GM12878 (cell line): ENCODE data around the gene DAB2IP. TPM values are rescaled to one million over a fixed set of nuclear protein-coding genes. Genes with fewer than 3 reads are reported as not detected.

Experiments used
- ATAC-seq: fragments of 200-7000 bp; cut with Tn5 transposase; 3 replicates; pipeline ENCODE4 v1.9.1; 2020; ENCODE audit warnings: mild to moderate bottlenecking, moderate library complexity
- BruUV-seq: library from RNA; stranded (reverse); fragments of 400-500 nt; replicated peaks from 2 replicates; lab custom pipeline; 2021; lab: Mats Ljungman, UMichigan
- CTCF ChIA-PET: fragments of 300-600 bp; sonication (Branson Sonifier 250); formaldehyde crosslinking; extraction: SDS; loops from one replicate; lab custom pipeline; 2021; ENCODE audit warnings: inconsistent platforms; lab: Yijun Ruan, JAX
- POLR2A ChIA-PET: fragments of 350-600 bp; formaldehyde crosslinking; extraction: SDS; loops from one replicate; lab custom pipeline; 2021; ENCODE audit warnings: inconsistent platforms; lab: Charles Lee
- RAD21 ChIA-PET: fragments of 300-600 bp; sonication (Branson Sonifier 250); formaldehyde crosslinking; loops from one replicate; lab custom pipeline; 2023; ENCODE audit warnings: antibody characterized with exemption; ENCODE audit not compliant: unreplicated experiment; lab: Charles Lee
- SMC1A ChIA-PET: fragments of 300-600 bp; sonication (Branson Sonifier 250); formaldehyde crosslinking; loops from one replicate; lab custom pipeline; 2023; ENCODE audit not compliant: unreplicated experiment, uncharacterized antibody; lab: Charles Lee
- DNase-seq: peaks from one replicate; pipeline ENCODE4 v3.0.0-alpha.2; 2011; ENCODE audit warnings: low read depth, low spot score
- FAIRE-seq: peaks from 3 replicates; lab custom pipeline; 2011; peaks lifted over from hg19 to GRCh38; lab: Jason Lieb, UNC
- H2AFZ ChIP-seq: 2 replicates; pipeline ENCODE4 v1.6.0; 2011; ENCODE audit warnings: low read depth, low read length, control low read depth; ENCODE audit not compliant: control insufficient read depth
- H3K27ac ChIP-seq: 2 replicates; pipeline ENCODE4 v1.5.1; 2011; ENCODE audit warnings: control low read depth; ENCODE audit not compliant: control insufficient read depth, insufficient read depth
- H3K27me3 ChIP-seq, 2 experiments: replicated peaks in 1 of 2; 2 replicates each; pipeline versions ENCODE4 v1.6.0 to v1.6.1; 2011; ENCODE audit warnings: low read length in 1 of 2; ENCODE audit not compliant: control insufficient read depth in 2 of 2, insufficient read depth in 2 of 2
- H3K36me3 ChIP-seq, 2 experiments: 2 replicates each; pipeline ENCODE4 v1.5.1; 2011; ENCODE audit warnings: low read length in 1 of 2; ENCODE audit not compliant: control insufficient read depth in 2 of 2, insufficient read depth in 2 of 2
- H3K4me1 ChIP-seq: 2 replicates; pipeline ENCODE4 v1.6.1; 2011; ENCODE audit warnings: mild to moderate bottlenecking, low read length, moderate library complexity, mixed read lengths; ENCODE audit not compliant: control insufficient read depth, insufficient read depth
- H3K4me2 ChIP-seq: 2 replicates; pipeline ENCODE4 v1.6.0; 2011; ENCODE audit warnings: control low read depth; ENCODE audit not compliant: control insufficient read depth, insufficient read depth
- H3K4me3 ChIP-seq: fragments of 200-600 bp; sonication (generic); 2 replicates; pipeline ENCODE4 v1.5.1; 2016
- H3K79me2 ChIP-seq: 2 replicates; pipeline ENCODE4 v1.6.0; 2011; ENCODE audit warnings: low read length; ENCODE audit not compliant: control insufficient read depth, insufficient read depth
- H3K9ac ChIP-seq: 2 replicates; pipeline ENCODE4 v1.8.0; 2011; ENCODE audit warnings: low read length, control low read depth, mixed read lengths; ENCODE audit not compliant: control insufficient read depth, insufficient read depth
- H3K9me3 ChIP-seq: replicated peaks from 3 replicates; pipeline ENCODE4 v1.5.1; 2011; ENCODE audit warnings: mild to moderate bottlenecking, low read length; ENCODE audit not compliant: control insufficient read depth, insufficient read depth
- H4K20me1 ChIP-seq: 2 replicates; pipeline ENCODE4 v1.6.0; 2011; ENCODE audit not compliant: control insufficient read depth, insufficient read depth
- ASH2L ChIP-seq: fragments of 300-600, 200-600 bp; sonication (generic); IDR thresholded peaks from 2 replicates; pipeline ENCODE4 v1.6.1; 2017; ENCODE audit warnings: low read depth, mild to moderate bottlenecking, borderline replicate concordance
- BACH1 ChIP-seq: fragments of 450-650 bp; IDR thresholded peaks from 2 replicates; pipeline ENCODE4 v1.6.1; 2017; ENCODE audit warnings: mild to moderate bottlenecking, borderline replicate concordance
- CREB1 ChIP-seq: IDR thresholded peaks from 2 replicates; pipeline ENCODE4 v1.6.1; 2012; ENCODE audit warnings: low read depth, mild to moderate bottlenecking, inconsistent platforms
- ESRRA ChIP-seq: IDR thresholded peaks from 2 replicates; pipeline ENCODE4 v1.6.1; 2012; ENCODE audit warnings: mild to moderate bottlenecking, low read length, improper control_type of control experiment
- JUNB ChIP-seq: IDR thresholded peaks from 2 replicates; pipeline ENCODE4 v1.6.1; 2016; ENCODE audit warnings: antibody characterized with exemption, mild to moderate bottlenecking
- KLF5 ChIP-seq: fragments of 450-650 bp; IDR thresholded peaks from 2 replicates; pipeline ENCODE4 v1.6.1; 2014; ENCODE audit warnings: mild to moderate bottlenecking; ENCODE audit not compliant: partially characterized antibody
- POLR2AphosphoS5 ChIP-seq: IDR thresholded peaks from 2 replicates; pipeline ENCODE4 v1.6.1; 2011; ENCODE audit warnings: mild to moderate bottlenecking, low read length, inconsistent platforms
- SIX5 ChIP-seq: IDR thresholded peaks from 2 replicates; pipeline ENCODE4 v1.6.1; 2011; ENCODE audit warnings: mild to moderate bottlenecking, low read depth, low read length, moderate library complexity; ENCODE audit not compliant: severe bottlenecking
- SP1 ChIP-seq: IDR thresholded peaks from one replicate; pipeline ENCODE4 v1.6.1; 2011; ENCODE audit warnings: low read depth, low read length
- TAF1 ChIP-seq: IDR thresholded peaks from 2 replicates; pipeline ENCODE4 v1.6.1; 2011; ENCODE audit warnings: mild to moderate bottlenecking, low read depth, low read length, borderline replicate concordance
- TBL1XR1 ChIP-seq: IDR thresholded peaks from 2 replicates; pipeline ENCODE4 v1.6.1; 2012; ENCODE audit warnings: low read depth, low read length, improper control_type of control experiment
- ZBED1 ChIP-seq: IDR thresholded peaks from 2 replicates; pipeline ENCODE4 v1.6.1; 2016; ENCODE audit warnings: borderline replicate concordance
- WGBS: methylation state at CpG from one replicate; pipeline ENCODE4 v1.1.6; 2016; ENCODE audit warnings: low lambda C conversion rate; ENCODE audit not compliant: insufficient replicate concordance, insufficient coverage; ENCODE audit errors: missing lambda C conversion rate; 5-methylcytosine and 5-hydroxymethylcytosine counted together
- in situ Hi-C: fragments of 300-500 bp; cut with MboI; formaldehyde crosslinking; loops from 9 replicates; pipeline ENCODE4 v1.14.3; 2018; ENCODE audit warnings: mixed read lengths
- intact Hi-C: fragments of 100-400 bp; cut with micrococcal nuclease; formaldehyde crosslinking; loops from one replicate; pipeline ENCODE4 v1.14.2; 2022; ENCODE audit not compliant: unreplicated experiment
- polyA plus RNA-seq, 11 experiments: library from polyadenylated mRNA; depleted of rRNA in 4 of 11; unstranded in 6 of 11; stranded (reverse) in 5 of 11; fragments of >200 nt; fragmentation: Nextera tagmentation in 4 of 11; fragmentation: Illumina TruSeq in 1 of 11; extraction: Ambion mirVana in 4 of 11; extraction: Trizol in 1 of 11; gene quantifications; 1 replicate in 1 of 11; 2 replicates in 10 of 11; pipeline versions ENCODE4 v1.2.1 to v1.2.3, GENCODE V29; 2011 to 2016; ENCODE audit warnings: inconsistent platforms in 2 of 11, missing spikeins in 2 of 11, low read depth in 1 of 11
- total RNA-seq, 4 experiments: library from RNA; depleted of rRNA in 3 of 4; stranded (reverse); fragments of >200 nt in 3 of 4; fragmentation: Illumina TruSeq in 1 of 4; extraction: Trizol in 1 of 4; gene quantifications; 2 replicates each; pipeline versions ENCODE4 v1.2.1 to v1.2.3, GENCODE V29; 2013 to 2021
- TF ChIP-seq, protein P1 (sequence below): IDR thresholded peaks from 2 replicates; pipeline ENCODE4 v1.6.1; 2012; ENCODE audit warnings: low read depth, low read length, improper control_type of control experiment
- TF ChIP-seq, protein P2 (sequence below): fragments of 450-650 bp; IDR thresholded peaks from 2 replicates; pipeline ENCODE4 v1.6.1; 2017; ENCODE audit warnings: mild to moderate bottlenecking
- TF ChIP-seq, protein P3 (sequence below): fragments of 450-650 bp; conservative IDR thresholded peaks from 2 replicates; pipeline ENCODE4 v1.6.1; 2017; ENCODE audit warnings: mild to moderate bottlenecking, moderate library complexity
- TF ChIP-seq, protein P4 (sequence below): fragments of 450-650 bp; IDR thresholded peaks from 2 replicates; pipeline ENCODE4 v1.6.1; 2017; ENCODE audit warnings: mild to moderate bottlenecking, moderate library complexity

The DAB2IP gene
- total and polyA plus RNA-seq, 10 of the 15 experiments (the other 5 are each of a cell fraction or from before 2014, with no cell fraction given) = 0.03 to 0.38 (median 0.14) TPM; not detected in 6

GRCh38 chr9:121622387-121623203 lies 28.8 kb upstream of the DAB2IP start:
- H3K9ac ChIP-seq = no peak overlapping the region
- no peak overlapping the region for H3K4me2 ChIP-seq
- ChIA-PET SMC1A (no interaction called here), RAD21 (interaction anchor here (0.5 kb wide), 1 partner anchor 380 kb away, joined by 3 read pairs; no protein-coding TSS in a partner anchor), POLR2A (no interaction called here), CTCF (no interaction called here)
- no peaks in the 10 kb centered on the region; the same call in 1 of the 2 replicates for H3K4me1 ChIP-seq
- no peaks in the 10 kb centered on the region for H4K20me1 ChIP-seq
- no TSS peak for BruUV-seq
- H3K79me2 ChIP-seq = no peaks in the 10 kb centered on the region
- no peak overlapping the region for H3K27ac ChIP-seq
- FAIRE-seq (no peak), ATAC-seq (no peak), DNase-seq (no peak)
- WGBS = 34% methylated on average over 14 of the region's 14 CpGs
- H3K36me3 ChIP-seq = no peaks in the 10 kb centered on the region
- no peaks in the 10 kb centered on the region for H3K9me3 ChIP-seq
- no peak overlapping the region for H3K4me3 ChIP-seq
- in situ Hi-C loops = no loop called here
- intact Hi-C loops = no loop called here
- no peak overlapping the region for H2AFZ ChIP-seq
- H3K27me3 ChIP-seq = peaks cover 0 to 1% of the 10 kb centered on the region in 2 experiments; a peak in 1 of 4 replicates
- TF ChIP-seq CREB1 (no peak), ZBED1 (no peak), SIX5 (no peak), SP1 (no peak), TAF1 (no peak), BACH1 (no peak), POLR2AphosphoS5 (no peak), KLF5 (no peak), ESRRA (no peak), ASH2L (no peak), JUNB (no peak), TBL1XR1 (no peak)
- TF ChIP-seq, protein P1, sequence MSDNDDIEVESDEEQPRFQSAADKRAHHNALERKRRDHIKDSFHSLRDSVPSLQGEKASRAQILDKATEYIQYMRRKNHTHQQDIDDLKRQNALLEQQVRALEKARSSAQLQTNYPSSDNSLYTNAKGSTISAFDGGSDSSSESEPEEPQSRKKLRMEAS = no peak
- TF ChIP-seq, protein P2, sequence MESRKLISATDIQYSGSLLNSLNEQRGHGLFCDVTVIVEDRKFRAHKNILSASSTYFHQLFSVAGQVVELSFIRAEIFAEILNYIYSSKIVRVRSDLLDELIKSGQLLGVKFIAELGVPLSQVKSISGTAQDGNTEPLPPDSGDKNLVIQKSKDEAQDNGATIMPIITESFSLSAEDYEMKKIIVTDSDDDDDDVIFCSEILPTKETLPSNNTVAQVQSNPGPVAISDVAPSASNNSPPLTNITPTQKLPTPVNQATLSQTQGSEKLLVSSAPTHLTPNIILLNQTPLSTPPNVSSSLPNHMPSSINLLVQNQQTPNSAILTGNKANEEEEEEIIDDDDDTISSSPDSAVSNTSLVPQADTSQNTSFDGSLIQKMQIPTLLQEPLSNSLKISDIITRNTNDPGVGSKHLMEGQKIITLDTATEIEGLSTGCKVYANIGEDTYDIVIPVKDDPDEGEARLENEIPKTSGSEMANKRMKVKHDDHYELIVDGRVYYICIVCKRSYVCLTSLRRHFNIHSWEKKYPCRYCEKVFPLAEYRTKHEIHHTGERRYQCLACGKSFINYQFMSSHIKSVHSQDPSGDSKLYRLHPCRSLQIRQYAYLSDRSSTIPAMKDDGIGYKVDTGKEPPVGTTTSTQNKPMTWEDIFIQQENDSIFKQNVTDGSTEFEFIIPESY = no peak
- TF ChIP-seq, protein P3, sequence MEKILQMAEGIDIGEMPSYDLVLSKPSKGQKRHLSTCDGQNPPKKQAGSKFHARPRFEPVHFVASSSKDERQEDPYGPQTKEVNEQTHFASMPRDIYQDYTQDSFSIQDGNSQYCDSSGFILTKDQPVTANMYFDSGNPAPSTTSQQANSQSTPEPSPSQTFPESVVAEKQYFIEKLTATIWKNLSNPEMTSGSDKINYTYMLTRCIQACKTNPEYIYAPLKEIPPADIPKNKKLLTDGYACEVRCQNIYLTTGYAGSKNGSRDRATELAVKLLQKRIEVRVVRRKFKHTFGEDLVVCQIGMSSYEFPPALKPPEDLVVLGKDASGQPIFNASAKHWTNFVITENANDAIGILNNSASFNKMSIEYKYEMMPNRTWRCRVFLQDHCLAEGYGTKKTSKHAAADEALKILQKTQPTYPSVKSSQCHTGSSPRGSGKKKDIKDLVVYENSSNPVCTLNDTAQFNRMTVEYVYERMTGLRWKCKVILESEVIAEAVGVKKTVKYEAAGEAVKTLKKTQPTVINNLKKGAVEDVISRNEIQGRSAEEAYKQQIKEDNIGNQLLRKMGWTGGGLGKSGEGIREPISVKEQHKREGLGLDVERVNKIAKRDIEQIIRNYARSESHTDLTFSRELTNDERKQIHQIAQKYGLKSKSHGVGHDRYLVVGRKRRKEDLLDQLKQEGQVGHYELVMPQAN = no peak
- TF ChIP-seq, protein P4, sequence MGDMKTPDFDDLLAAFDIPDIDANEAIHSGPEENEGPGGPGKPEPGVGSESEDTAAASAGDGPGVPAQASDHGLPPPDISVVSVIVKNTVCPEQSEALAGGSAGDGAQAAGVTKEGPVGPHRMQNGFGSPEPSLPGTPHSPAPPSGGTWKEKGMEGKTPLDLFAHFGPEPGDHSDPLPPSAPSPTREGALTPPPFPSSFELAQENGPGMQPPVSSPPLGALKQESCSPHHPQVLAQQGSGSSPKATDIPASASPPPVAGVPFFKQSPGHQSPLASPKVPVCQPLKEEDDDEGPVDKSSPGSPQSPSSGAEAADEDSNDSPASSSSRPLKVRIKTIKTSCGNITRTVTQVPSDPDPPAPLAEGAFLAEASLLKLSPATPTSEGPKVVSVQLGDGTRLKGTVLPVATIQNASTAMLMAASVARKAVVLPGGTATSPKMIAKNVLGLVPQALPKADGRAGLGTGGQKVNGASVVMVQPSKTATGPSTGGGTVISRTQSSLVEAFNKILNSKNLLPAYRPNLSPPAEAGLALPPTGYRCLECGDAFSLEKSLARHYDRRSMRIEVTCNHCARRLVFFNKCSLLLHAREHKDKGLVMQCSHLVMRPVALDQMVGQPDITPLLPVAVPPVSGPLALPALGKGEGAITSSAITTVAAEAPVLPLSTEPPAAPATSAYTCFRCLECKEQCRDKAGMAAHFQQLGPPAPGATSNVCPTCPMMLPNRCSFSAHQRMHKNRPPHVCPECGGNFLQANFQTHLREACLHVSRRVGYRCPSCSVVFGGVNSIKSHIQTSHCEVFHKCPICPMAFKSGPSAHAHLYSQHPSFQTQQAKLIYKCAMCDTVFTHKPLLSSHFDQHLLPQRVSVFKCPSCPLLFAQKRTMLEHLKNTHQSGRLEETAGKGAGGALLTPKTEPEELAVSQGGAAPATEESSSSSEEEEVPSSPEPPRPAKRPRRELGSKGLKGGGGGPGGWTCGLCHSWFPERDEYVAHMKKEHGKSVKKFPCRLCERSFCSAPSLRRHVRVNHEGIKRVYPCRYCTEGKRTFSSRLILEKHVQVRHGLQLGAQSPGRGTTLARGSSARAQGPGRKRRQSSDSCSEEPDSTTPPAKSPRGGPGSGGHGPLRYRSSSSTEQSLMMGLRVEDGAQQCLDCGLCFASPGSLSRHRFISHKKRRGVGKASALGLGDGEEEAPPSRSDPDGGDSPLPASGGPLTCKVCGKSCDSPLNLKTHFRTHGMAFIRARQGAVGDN = no peak
